ENCODE measurements around the gene C12orf76.
A peak's percentile ranks its signal among the peaks of the same experiment; 100 is the strongest.

- TF ChIP-seq CTCF (IDR thresholded peaks at IDR 0.05) (no peak), EP300 (IDR thresholded peaks at IDR 0.05) (peak in 1 of 2 donors; percentile 69), POLR2A (IDR thresholded peaks at IDR 0.05) (peak in 1 of 2 donors; percentile 36)
Observed at GRCh38 chr12:110073049-110073831, 24.9 kb upstream of the C12orf76 start.

Measured in tibial nerve (tissue), 4 donors.